Measurements from ENCODE around the gene IGDCC3. TPM values are rescaled to one million over a fixed set of nuclear protein-coding genes. Genes with fewer than 3 reads are reported as not detected.

The IGDCC3 gene
- total and polyA plus RNA-seq, 2 of the 8 experiments (the other 6 are each of a cell fraction or from before 2014, with no cell fraction given) = 26.8 to 45.7 TPM

GRCh38 chr15:65365229-65365628, 12.6 kb downstream of the IGDCC3 start:
- Histone ChIP-seq H3K4ac (replicated peaks; ENCODE audit: insufficient read length, low read depth, low read length) (no peak overlapping the region), H2BK20ac (ENCODE audit: low read length) (peak overlapping the region; percentile 98; the same call in 1 of the 2 replicates), H3K36me3 (ENCODE audit: control insufficient read depth in 2 of 4, insufficient read depth in 4 of 4, low read length in 3 of 4) (no peaks in the 10 kb centered on the region), H3K9me3 (ENCODE audit: insufficient read depth in 2 of 2, low read depth in 1 of 2, low read length in 1 of 2) (no peaks in the 10 kb centered on the region), H3K23ac (ENCODE audit: insufficient read length) (no peak overlapping the region), H4K20me1 (replicated peaks in 1 of 2; ENCODE audit: control insufficient read depth in 1 of 2, insufficient read depth in 2 of 2, low read length in 2 of 2) (no peaks in the 10 kb centered on the region), H3K79me1 (ENCODE audit: low read depth, low read length) (no peaks in the 10 kb centered on the region; the same call in 1 of the 2 replicates), H3K27me3 (replicated peaks in 1 of 4; ENCODE audit: control insufficient read depth in 3 of 4, extremely low read depth in 1 of 4, insufficient read depth in 3 of 4, low read length in 3 of 4) (peaks cover 0 to 4% (median 0%) of the 10 kb centered on the region in 4 experiments; a peak in 1 of 7 replicates), H3K56ac (replicated peaks; ENCODE audit: insufficient read length, low read depth, low read length) (no peak overlapping the region), H4K91ac (replicated peaks; ENCODE audit: insufficient read length, low read length) (peak overlapping the region; percentile 45), H2AFZ (ENCODE audit: low read length) (no peak overlapping the region), H3K4me1 (replicated peaks in 1 of 4; ENCODE audit: control insufficient read depth in 3 of 4, insufficient read depth in 4 of 4, low read length in 3 of 4) (peaks cover 37 to 60% (median 47%) of the 10 kb centered on the region in 4 experiments), H2BK15ac (ENCODE audit: low read length) (0 out of 2 replicates have a peak overlapping the region, but pooled peaks have one; percentile 61), H3K9ac (replicated peaks in 1 of 4; ENCODE audit: extremely low read depth in 1 of 4, low read depth in 3 of 4, low read length in 3 of 4) (no peak overlapping the region), H3K79me2 (ENCODE audit: control insufficient read depth in 1 of 2, insufficient read depth in 2 of 2, low read length in 2 of 2) (peaks cover 0 to 5% of the 10 kb centered on the region in 2 experiments; a peak in 1 of 4 replicates), H4K8ac (ENCODE audit: extremely low read depth, insufficient read depth, low read length) (no peak overlapping the region), H4K5ac (ENCODE audit: insufficient read length, low read depth, low read length) (no peak overlapping the region), H2BK5ac (ENCODE audit: low read depth, low read length) (peak overlapping the region; percentile 97), H3K4me3 (ENCODE audit: extremely low read depth in 1 of 4, insufficient read depth in 2 of 4, low read depth in 3 of 4, low read length in 4 of 4) (peak overlapping the region in 1 of 4 experiments; percentile 19; a peak in 1 of 8 replicates), H2AK5ac (ENCODE audit: low read depth, low read length) (peak overlapping the region; percentile 94; the same call in 1 of the 2 replicates), H3K4me2 (ENCODE audit: insufficient read depth in 1 of 2, low read depth in 2 of 2, low read length in 2 of 2) (peak overlapping the region; percentile 42 to 43; a peak in 3 of 4 replicates), H3K14ac (ENCODE audit: insufficient read length) (no peak overlapping the region), H3K27ac (ENCODE audit: low read depth, low read length) (peak overlapping the region; percentile 49; the same call in 1 of the 2 replicates), H2BK120ac (replicated peaks; ENCODE audit: low read depth, low read length) (no peak overlapping the region), H3K23me2 (ENCODE audit: low read depth, low read length) (no peaks in the 10 kb centered on the region; the same call in 1 of the 2 replicates), H3K18ac (ENCODE audit: extremely low read depth, low read length) (peak overlapping the region; percentile 98), H2BK12ac (ENCODE audit: low read depth, low read length) (peak overlapping the region; percentile 98)
- POLR2A ChIA-PET (ENCODE audit: partially characterized antibody) = interaction anchor here (0.8 to 9.2 kb wide), 6 partner anchors 11 to 64 kb away, joined by 3 to 57 read pairs (median 4); partner anchors contain the start of gene RNU5B-1
- FAIRE-seq (peak; percentile 13), DNase-seq (ENCODE audit: low read depth in 1 of 2, low spot score in 2 of 2) (peak in 1 of 2 experiments; percentile 64)
- CTCF ChIA-PET (ENCODE audit: partially characterized antibody) = interaction anchor here (1.3 to 2.2 kb wide), 4 partner anchors 10 to 25 kb away, joined by 4 to 10 read pairs (median 4); no protein-coding TSS in a partner anchor
- WGBS, 2 experiments (ENCODE audit: extremely low coverage in 1 of 2, insufficient coverage in 1 of 2, insufficient read length in 1 of 2, insufficient replicate concordance in 2 of 2, low coverage in 1 of 2, low lambda C conversion rate in 2 of 2, missing lambda C conversion rate in 1 of 2) = 57% methylated on average over 2 of the region's 2 CpGs; no CpG with 5 or more reads in 1 of the 2 experiments
- TF ChIP-seq POLR2A (IDR thresholded peaks at IDR 0.05; ENCODE audit: control extremely low read depth in 1 of 2, low read depth in 2 of 2, low read length in 2 of 2) = 0 out of 3 replicates have a peak, but pooled peaks of 1 of the 2 experiments have one; percentile 39
- peak in 1 of 2 experiments; percentile 82; a peak in 1 of 4 replicates for TF ChIP-seq SIN3A (conservative IDR thresholded peaks at IDR 0.05 in 1 of 2, IDR thresholded peaks at IDR 0.05 in 1 of 2; ENCODE audit: low read depth in 1 of 2, low read length in 2 of 2)
- peak; percentile 91 for TF ChIP-seq SP1 (IDR thresholded peaks at IDR 0.05; ENCODE audit: low read depth, low read length)
- no peak for TF ChIP-seq ATF2 (IDR thresholded peaks at IDR 0.05; ENCODE audit: low read length)
- TF ChIP-seq RAD21 (IDR thresholded peaks at IDR 0.05 in 1 of 2, conservative IDR thresholded peaks at IDR 0.05 in 1 of 2; ENCODE audit: low read depth in 2 of 2, low read length in 2 of 2) = no peak
- peak; percentile 31; the same call in 1 of the 2 replicates for TF ChIP-seq YY1 (IDR thresholded peaks at IDR 0.05; ENCODE audit: low read depth, low read length)
- TF ChIP-seq ASH2L (IDR thresholded peaks at IDR 0.05; ENCODE audit: low read length) = peak; percentile 78
- TF ChIP-seq TEAD4 (IDR thresholded peaks at IDR 0.05; ENCODE audit: low read depth, low read length) = peak; percentile 87
- 0 out of 2 replicates have a peak, but pooled peaks have one; percentile 32 for TF ChIP-seq TCF12 (IDR thresholded peaks at IDR 0.05; ENCODE audit: low read depth, low read length)
- peak; percentile 46; the same call in 1 of the 2 replicates for TF ChIP-seq RBBP5 (IDR thresholded peaks at IDR 0.05; ENCODE audit: borderline replicate concordance, low read depth, low read length)
- TF ChIP-seq SP4 (IDR thresholded peaks at IDR 0.05; ENCODE audit: low read length) = no peak

All from H1 (cell line).